Type B pancreatic cell (in vitro differentiated cells): Measurements from ENCODE around the gene STIM1. TPM values are rescaled to one million over a fixed set of nuclear protein-coding genes. Genes with fewer than 3 reads are reported as not detected.
"Not testable (repeated sequence)": the region's sequence is repeated elsewhere in the genome, so short reads cannot be mapped to it uniquely, and the experiment has no call there.

Source experiments
- DNase-seq: peaks from one replicate; pipeline ENCODE4 v3.0.0; 2021; ENCODE audit warnings: mixed read lengths; ENCODE audit not compliant: unreplicated experiment; ENCODE audit errors: extremely low spot score
- H3K27ac Mint-ChIP-seq: 2 replicates; pipeline ENCODE4 v1.8.0; 2021; ENCODE audit warnings: mild to moderate bottlenecking, mixed read lengths
- H3K27me3 Mint-ChIP-seq: 2 replicates; pipeline ENCODE4 v1.8.0; 2021; ENCODE audit warnings: mixed read lengths
- H3K36me3 Mint-ChIP-seq: 2 replicates; pipeline ENCODE4 v1.8.0; 2021; ENCODE audit warnings: mixed read lengths
- H3K4me1 Mint-ChIP-seq: one replicate; pipeline ENCODE4 v1.8.0; 2021; ENCODE audit warnings: mixed read lengths; ENCODE audit not compliant: unreplicated experiment
- H3K4me3 Mint-ChIP-seq: 2 replicates; pipeline ENCODE4 v1.8.0; 2021; ENCODE audit warnings: mild to moderate bottlenecking, mixed read lengths
- H3K9me3 Mint-ChIP-seq: 2 replicates; pipeline ENCODE4 v1.8.0; 2021; ENCODE audit warnings: mixed read lengths
- total RNA-seq: library from RNA; stranded (reverse); gene quantifications from 2 replicates; pipeline ENCODE4 v1.2.1, GENCODE V29; 2021; ENCODE audit warnings: low replicate concordance
- TF ChIP-seq, protein P1 (sequence below): fragments of 200-600 bp; sonication (generic); conservative IDR thresholded peaks from 2 replicates; pipeline ENCODE4 v1.5.0; 2021; ENCODE audit warnings: antibody characterized with exemption, mild to moderate bottlenecking

STIM1 gene
- total RNA-seq, 1 donor from 2014 or later, result 38.9 TPM

GRCh38 chr11:3810951-3811350, 44.5 kb upstream of the STIM1 start:
- DNase-seq, result no peak
- TF ChIP-seq, protein P1, sequence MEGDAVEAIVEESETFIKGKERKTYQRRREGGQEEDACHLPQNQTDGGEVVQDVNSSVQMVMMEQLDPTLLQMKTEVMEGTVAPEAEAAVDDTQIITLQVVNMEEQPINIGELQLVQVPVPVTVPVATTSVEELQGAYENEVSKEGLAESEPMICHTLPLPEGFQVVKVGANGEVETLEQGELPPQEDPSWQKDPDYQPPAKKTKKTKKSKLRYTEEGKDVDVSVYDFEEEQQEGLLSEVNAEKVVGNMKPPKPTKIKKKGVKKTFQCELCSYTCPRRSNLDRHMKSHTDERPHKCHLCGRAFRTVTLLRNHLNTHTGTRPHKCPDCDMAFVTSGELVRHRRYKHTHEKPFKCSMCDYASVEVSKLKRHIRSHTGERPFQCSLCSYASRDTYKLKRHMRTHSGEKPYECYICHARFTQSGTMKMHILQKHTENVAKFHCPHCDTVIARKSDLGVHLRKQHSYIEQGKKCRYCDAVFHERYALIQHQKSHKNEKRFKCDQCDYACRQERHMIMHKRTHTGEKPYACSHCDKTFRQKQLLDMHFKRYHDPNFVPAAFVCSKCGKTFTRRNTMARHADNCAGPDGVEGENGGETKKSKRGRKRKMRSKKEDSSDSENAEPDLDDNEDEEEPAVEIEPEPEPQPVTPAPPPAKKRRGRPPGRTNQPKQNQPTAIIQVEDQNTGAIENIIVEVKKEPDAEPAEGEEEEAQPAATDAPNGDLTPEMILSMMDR, result no peak
- no peaks in the 10 kb centered on the region for H3K36me3 Mint-ChIP-seq
- H3K9me3 Mint-ChIP-seq, result no peaks in the 10 kb centered on the region
- no peaks in the 10 kb centered on the region for H3K27me3 Mint-ChIP-seq
- no peak overlapping the region for H3K27ac Mint-ChIP-seq
- no peak overlapping the region for H3K4me3 Mint-ChIP-seq
- peaks cover 29% of the 10 kb centered on the region for H3K4me1 Mint-ChIP-seq

DNA sequence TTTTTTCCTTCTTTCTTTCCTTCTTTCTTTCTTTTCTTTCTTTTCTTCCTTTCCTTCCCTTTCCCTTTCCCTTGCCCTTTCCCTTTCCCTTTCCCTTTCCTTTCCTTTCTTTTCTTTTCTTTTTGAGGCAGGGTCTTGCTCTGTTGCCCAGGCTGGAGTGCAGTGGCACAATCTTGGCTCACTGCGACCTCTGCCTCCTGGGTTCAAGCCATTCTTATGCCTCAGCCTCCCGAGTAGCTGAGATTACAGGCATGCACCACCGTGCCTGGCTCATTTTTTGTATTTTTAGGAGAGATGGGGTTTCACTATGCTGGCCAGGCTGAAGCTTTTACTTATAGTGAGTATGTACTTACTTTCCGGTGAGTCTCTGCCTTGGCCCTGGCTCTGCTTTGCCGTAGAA, 40.6 kb upstream of the STIM1 start:
- not testable (repeated sequence) for H3K27me3 Mint-ChIP-seq, H3K9me3 Mint-ChIP-seq, H3K27ac Mint-ChIP-seq, DNase-seq, H3K4me3 Mint-ChIP-seq, H3K36me3 Mint-ChIP-seq
- peaks cover 12% of the 10 kb centered on the region for H3K4me1 Mint-ChIP-seq

- Mint-ChIP-seq H3K9me3 (no peaks in the 10 kb centered on the region), H3K4me1 (peaks cover 8% of the 10 kb centered on the region), H3K4me3 (no peak overlapping the region), H3K36me3 (no peaks in the 10 kb centered on the region), H3K27ac (no peak overlapping the region), H3K27me3 (no peaks in the 10 kb centered on the region)
- no peak for DNase-seq
- TF ChIP-seq, protein P1, result no peak
These were observed 39.6 kb upstream of the STIM1 start for GRCh38 chr11:3815845-3816244.

DNA sequence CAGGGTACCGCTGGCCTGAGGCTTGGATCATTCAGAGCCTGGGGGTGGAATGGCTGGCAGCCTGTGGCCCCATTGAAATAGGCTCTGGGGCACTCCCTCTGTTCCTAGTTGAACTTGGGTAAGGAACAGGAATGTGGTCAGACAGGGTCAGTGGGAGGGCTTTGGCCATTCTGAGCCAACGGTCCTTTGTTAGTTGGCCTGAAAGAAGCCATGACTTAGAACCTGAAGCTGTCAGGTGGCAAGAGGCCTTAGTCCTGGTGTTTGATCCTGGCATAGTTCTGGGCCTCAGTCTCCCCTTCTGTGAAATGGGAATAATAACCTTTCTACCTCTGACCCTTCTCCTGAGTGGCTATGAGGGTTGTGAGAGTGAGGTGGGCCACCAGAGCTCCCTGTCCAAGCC, 38.8 kb upstream of the STIM1 start:
- Mint-ChIP-seq H3K4me3 (no peak overlapping the region), H3K9me3 (no peaks in the 10 kb centered on the region), H3K4me1 (peaks cover 8% of the 10 kb centered on the region), H3K36me3 (no peaks in the 10 kb centered on the region), H3K27ac (no peak overlapping the region), H3K27me3 (no peaks in the 10 kb centered on the region)
- TF ChIP-seq, protein P1, result no peak
- DNase-seq, result no peak

GRCh38 chr11:3817181-3817800, 38.2 kb upstream of the STIM1 start:
- Mint-ChIP-seq H3K4me3 (no peak overlapping the region), H3K27me3 (no peaks in the 10 kb centered on the region), H3K4me1 (peaks cover 8% of the 10 kb centered on the region), H3K9me3 (no peaks in the 10 kb centered on the region), H3K27ac (peak overlapping the region; percentile 18), H3K36me3 (no peaks in the 10 kb centered on the region)
- DNase-seq, result no peak
- TF ChIP-seq, protein P1, result no peak

DNA sequence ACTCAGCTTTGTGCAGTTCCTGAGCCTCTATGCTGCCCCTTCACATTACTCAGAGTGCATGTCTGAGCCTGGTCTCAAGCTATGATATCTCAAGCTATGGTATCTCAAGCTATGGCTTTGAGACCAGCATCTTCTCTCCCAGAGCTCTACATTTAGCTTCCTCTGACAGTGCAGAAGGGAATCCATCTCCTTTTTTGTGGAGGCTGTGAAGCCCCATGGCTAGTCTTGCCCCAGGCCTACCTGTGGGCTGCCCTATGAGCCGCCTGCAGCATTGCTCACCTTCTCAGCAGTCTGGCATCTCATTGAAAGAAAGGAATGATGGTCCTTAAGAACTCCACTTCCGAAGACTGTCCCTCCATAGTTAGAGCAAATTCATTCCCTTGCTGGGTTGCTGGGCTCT, 34.5 kb upstream of the STIM1 start:
- H3K4me1 Mint-ChIP-seq, result peaks cover 3% of the 10 kb centered on the region
- TF ChIP-seq, protein P1, result no peak
- H3K27me3 Mint-ChIP-seq, result no peaks in the 10 kb centered on the region
- no peak overlapping the region for H3K27ac Mint-ChIP-seq
- peaks cover 19% of the 10 kb centered on the region for H3K36me3 Mint-ChIP-seq
- no peak for DNase-seq
- H3K4me3 Mint-ChIP-seq, result no peak overlapping the region
- H3K9me3 Mint-ChIP-seq, result no peaks in the 10 kb centered on the region
